GM18873 (cell line): ENCODE results near the gene ZNF500.

Source experiments
- ATAC-seq: cut with Tn5 transposase; IDR thresholded peaks from one replicate; pipeline ENCODE4 v1.9.1; 2021; ENCODE audit warnings: mild to moderate bottlenecking, moderate library complexity, moderate number of reproducible peaks; ENCODE audit not compliant: unreplicated experiment, low FRiP score

ZNF500 gene

DNA sequence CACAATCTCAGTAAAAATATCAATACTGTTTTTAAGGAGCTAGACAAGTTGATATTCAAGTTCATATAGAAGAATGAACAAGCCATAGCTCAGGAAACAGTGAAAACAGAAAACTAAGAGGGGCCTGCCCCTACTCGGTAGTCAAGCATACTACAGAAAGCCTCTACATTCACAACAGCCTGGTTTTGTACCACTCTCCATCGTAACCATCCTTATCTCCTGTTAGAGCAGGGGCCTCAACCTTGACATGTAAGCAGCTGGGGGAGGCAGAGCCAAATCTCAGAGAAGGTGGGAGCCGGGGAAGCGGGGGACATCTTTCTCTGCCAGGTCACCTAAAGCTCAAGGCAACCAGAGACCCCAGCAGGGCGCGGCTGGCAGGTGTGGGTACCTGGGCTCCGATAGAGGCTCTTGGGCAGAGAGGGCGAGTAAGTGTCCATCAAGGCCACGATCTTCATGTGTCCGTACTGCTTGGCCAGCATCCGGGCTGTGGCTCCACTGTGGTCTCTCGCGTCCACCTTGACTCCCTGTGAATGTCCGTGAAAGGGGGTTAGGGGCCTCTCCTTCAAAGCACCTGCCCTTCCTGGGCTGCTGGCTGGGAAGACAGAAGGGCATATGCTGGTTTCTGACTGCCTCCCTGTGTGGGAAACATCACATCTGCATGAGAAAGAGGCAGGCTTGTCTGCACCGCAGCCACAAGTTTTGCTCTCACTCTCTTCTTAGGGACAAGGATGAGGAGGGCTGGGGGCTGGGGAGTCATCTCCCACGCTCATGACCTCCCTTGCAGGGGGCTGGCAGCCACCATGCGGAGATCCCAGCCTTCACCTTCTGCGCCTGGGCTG, 53.1 kb downstream of the ZNF500 start:
- no peak for ATAC-seq

DNA sequence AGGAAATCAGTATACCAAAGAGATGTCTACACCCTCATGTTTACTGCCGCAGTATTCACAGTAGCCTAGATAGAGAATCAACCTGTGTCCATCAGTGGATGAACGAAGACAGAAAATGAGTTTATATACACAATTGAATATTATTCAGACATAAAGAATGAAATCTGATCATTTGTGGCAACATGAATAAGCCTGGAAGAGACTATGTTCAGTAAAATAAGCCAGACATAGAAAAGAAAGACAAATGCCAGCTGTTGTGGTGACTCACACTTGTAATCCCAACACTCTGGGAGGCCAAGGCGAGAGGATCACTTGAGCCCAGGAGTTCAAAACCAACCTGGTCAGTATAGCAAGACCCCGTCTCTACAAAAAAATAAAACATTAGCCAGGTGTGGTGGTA, 57.5 kb downstream of the ZNF500 start:
- ATAC-seq, result no peak

DNA sequence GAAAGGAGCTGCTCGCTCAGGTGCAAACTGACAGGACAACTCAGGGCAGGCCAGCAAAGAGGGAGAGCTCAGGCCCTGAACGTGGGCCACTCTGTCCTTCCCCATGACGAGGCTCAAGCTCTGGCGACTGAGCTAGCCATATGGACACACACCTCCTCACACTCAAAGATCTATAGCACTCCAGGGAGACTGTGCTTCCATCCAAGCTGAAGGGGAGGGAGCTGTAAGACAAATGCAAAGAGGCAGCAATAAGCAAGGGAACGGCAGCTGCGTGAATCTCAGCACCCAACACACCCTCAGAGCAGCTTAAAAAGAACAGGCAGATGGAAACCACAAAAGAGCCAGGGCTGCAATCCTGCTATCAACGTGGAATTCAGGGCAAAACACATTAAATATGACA, 60.1 kb downstream of the ZNF500 start:
- ATAC-seq, result no peak

GRCh38 chr16:4704913-4705312, 62.0 kb downstream of the ZNF500 start:
- ATAC-seq, result no peak

DNA sequence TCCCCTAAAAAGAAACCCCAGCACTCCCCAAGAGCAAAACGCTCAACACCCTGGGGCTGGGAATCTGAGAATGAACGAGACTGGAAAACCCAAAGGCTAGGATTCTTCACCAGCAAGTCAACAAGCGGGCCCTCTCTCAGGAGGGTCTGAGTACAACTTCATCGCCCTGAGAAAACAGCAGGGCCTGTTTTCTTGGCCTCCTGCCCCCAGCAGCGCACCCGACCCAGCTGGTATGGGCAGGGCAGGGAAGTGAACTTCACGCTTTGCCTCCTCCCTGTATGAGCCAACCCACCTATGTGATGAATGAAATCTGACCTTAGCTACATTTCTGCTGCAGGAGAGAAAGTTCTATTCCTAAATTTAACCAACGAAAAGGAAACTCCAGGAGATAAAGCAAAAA, 62.5 kb downstream of the ZNF500 start:
- ATAC-seq, result no peak

DNA sequence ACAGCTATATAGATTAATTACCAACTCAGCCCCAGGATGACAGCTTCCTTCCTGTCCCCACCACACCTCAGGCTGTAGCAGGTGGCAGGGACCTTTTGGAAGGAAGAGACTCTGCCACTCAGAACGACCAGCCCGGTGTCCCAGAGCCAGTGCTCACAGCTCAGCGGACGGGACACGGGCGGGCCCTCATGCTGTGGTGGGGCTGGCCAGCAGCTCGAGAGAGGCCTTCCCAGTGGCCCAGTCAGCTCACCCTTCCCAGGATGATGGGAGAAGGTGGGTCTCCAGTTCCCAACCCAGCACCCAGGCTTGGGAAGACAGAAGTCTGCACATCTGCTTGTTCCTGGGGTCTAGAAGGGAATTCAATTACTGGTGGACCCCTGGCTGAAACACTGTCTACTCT, 63.1 kb downstream of the ZNF500 start:
- ATAC-seq, result no peak

- ATAC-seq, result no peak
Measured at GRCh38 chr16:4702466-4702808, 64.5 kb downstream of the ZNF500 start.

DNA sequence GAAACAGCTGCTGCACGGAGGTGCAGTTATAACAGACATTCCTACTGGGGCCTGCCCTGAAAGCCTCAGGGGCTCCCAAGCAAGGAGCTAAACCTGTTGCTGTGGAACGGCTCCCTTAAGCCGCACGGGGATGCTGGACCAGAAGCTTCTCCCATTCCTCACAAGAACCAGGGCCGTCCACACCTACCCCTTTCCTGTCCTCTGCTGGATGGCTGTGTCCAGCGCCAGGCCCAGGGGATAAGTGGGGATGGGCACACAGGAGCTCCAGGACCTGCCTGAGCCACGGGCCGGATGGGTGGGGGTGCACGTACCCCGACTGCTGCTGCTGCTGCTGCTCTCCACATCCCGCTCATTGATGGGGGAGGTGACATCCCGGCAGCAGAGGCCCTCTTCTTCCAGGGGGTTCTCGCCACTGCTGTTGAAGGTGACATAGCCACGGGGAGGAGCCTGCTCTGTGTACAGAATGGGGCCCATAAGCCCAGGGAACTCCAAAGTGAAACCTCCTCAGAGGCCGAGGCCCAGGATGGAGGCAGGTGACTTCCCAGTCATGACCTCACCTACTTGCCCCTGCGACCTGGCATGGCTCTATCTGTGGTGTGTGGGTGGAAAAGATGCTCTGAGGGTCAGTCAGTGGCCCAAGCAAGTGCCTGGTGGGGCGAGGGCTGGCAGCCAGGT, 65.0 kb downstream of the ZNF500 start:
- no peak for ATAC-seq

DNA sequence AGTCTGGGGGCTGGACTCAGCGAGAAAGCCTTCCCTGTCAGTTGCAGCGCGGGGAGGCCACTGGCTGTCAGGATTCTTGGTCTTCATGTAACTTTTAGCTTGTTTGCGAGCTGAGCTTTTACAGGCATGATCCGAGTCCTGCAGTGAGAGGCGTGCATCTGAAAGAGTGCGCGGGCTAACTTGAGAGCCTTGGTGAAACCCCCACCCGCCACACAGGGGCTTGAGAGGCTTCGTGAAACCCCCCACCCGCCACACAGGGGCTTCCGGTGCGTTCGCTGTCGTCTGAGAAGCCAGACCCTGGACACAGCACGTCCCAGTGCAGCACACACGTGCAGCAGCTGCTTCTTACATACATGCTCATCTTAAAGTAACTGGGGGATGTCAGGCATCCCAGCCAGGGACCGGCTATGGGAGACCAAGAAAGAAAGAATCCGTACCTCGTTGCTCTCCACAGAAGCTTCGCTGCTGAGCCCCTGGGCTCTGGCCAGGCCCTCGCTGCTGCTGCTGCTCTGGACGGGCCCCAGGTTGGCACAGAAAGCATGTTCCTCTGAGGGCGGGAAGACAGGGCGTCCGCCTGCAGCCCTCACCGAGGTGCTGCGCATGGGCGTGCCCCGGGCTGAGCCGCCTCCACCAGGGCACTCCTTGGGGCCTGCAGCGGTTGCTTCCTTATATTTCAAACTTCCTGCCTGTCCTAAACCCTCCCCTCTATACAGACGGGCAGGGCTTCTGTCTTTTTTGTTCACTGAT, 65.8 kb downstream of the ZNF500 start:
- ATAC-seq, result no peak

DNA sequence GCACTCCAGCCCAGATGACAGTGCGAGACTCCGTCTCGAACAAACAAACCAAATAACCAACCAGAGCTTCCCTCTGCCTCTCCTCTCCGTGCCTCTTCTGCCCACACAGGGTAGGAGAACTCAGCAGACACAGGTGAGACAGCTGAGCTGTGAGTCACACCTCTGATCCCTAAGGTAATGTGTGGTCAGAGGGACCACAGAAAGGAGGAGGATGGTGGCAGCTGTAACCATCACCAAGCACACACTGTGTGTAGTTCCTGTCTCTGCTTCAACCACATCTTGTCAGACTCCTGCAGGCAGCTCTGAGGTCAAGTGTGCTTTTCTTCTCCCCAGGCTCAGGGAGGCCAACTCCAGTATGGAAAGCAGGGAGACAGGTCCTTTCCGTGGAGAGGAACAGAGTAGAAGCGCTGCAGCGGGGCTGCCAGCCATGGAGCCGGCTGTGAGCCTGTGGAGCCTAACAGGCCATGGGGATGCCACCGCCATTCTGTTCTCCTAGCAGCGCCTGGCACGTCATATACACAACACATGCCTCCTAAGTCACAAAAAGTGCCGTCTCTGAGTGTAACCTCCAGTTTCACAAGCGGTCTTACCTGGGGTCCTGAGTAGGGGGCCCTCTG, 66.5 kb downstream of the ZNF500 start:
- no peak for ATAC-seq

DNA sequence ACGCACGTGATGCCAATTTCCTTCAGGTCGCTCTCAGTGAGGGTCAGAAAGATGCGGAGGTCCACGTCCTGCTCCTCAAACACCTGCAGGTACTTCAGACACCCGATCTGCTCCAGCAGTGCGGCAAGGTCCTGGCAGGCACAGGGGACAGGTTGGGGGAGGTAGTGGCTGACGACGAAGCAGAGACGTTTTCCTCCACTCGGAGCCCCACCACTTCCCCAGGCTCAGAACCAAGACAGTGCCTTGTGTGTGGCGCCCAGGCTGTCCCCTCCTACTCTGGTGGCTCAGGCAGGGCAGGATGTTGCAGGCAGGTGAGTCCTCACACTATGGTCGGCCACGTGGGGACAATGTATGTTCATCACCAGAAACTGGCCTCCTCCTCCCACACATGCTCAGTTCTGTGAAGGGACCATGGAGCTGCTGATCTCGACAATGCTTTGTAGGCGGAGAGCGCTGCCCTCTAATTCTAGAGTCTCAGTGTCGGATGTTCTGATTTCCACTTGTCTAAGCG, 67.9 kb downstream of the ZNF500 start:
- ATAC-seq, result no peak

- no peak for ATAC-seq
Measured at GRCh38 chr16:4698321-4699045, 68.5 kb downstream of the ZNF500 start.
